GM12891 (cell line): Measurements from ENCODE around the gene RAX.

ENCODE experiments used
- DNase-seq: peaks from one replicate; pipeline ENCODE4 v3.0.0; 2011; ENCODE audit warnings: low spot score; ENCODE audit not compliant: insufficient read length
- FAIRE-seq: peaks from 2 replicates; lab custom pipeline; 2011; peaks lifted over from hg19 to GRCh38; lab: Jason Lieb, UNC
- PAX5 ChIP-seq: IDR thresholded peaks from 2 replicates; pipeline ENCODE4 v1.6.1; 2011; ENCODE audit warnings: low read length, moderate library complexity, mild to moderate bottlenecking; ENCODE audit not compliant: insufficient read depth, severe bottlenecking
- POLR2A ChIP-seq: IDR thresholded peaks from 2 replicates; pipeline ENCODE4 v1.6.1; 2011; ENCODE audit warnings: low read depth, low read length, control low read depth
- POLR2AphosphoS5 ChIP-seq: IDR thresholded peaks from 2 replicates; pipeline ENCODE4 v1.6.1; 2011; ENCODE audit warnings: low read depth, low read length, control low read depth
- POU2F2 ChIP-seq: IDR thresholded peaks from 2 replicates; pipeline ENCODE4 v1.6.1; 2011; ENCODE audit warnings: low read depth, mild to moderate bottlenecking, control low read depth, low read length, moderate library complexity
- SPI1 ChIP-seq: IDR thresholded peaks from 2 replicates; pipeline ENCODE4 v1.6.1; 2011; ENCODE audit warnings: low read depth, low read length, control low read depth
- TAF1 ChIP-seq: IDR thresholded peaks from 2 replicates; pipeline ENCODE4 v1.6.1; 2011; ENCODE audit warnings: low read depth, low read length, control low read depth

RAX gene

GRCh38 chr18:59268721-59269562 is 4.3 kb downstream of the RAX start:
- TF ChIP-seq POU2F2 = no peak
- TF ChIP-seq POLR2A = no peak
- TF ChIP-seq TAF1 = no peak
- TF ChIP-seq PAX5 = no peak
- TF ChIP-seq POLR2AphosphoS5 = no peak
- no peak for TF ChIP-seq SPI1
- peak; percentile 69 for DNase-seq
- FAIRE-seq = no peak

- TF ChIP-seq PAX5 (no peak), SPI1 (no peak), POU2F2 (no peak), TAF1 (no peak), POLR2AphosphoS5 (no peak), POLR2A (no peak)
- no peak for FAIRE-seq
These were observed 5.0 kb downstream of the RAX start for GRCh38 chr18:59268127-59268720.

GRCh38 chr18:59267503-59268126 is 5.6 kb downstream of the RAX start:
- TF ChIP-seq SPI1 (no peak), PAX5 (no peak), POLR2A (no peak), POLR2AphosphoS5 (no peak), TAF1 (no peak), POU2F2 (no peak)
- FAIRE-seq (no peak), DNase-seq (no peak)

More at GRCh38 chr18:59268127-59268720, 5.0 kb downstream of the RAX start:
- no peak for DNase-seq

GRCh38 chr18:59266886-59267502 is 6.3 kb downstream of the RAX start:
- TF ChIP-seq SPI1 (no peak), PAX5 (no peak), TAF1 (no peak), POLR2AphosphoS5 (no peak), POU2F2 (no peak)
- no peak for FAIRE-seq
- no peak for DNase-seq

- no peak for DNase-seq
- TF ChIP-seq POLR2A (no peak), POU2F2 (no peak), POLR2AphosphoS5 (no peak), SPI1 (no peak), TAF1 (no peak), PAX5 (no peak)
- FAIRE-seq = no peak
These were observed 6.8 kb downstream of the RAX start for GRCh38 chr18:59266459-59266858.

GRCh38 chr18:59265974-59266369 is 7.3 kb downstream of the RAX start:
- no peak for TF ChIP-seq TAF1
- no peak for TF ChIP-seq POLR2A
- no peak for TF ChIP-seq POU2F2
- no peak for TF ChIP-seq SPI1
- no peak for TF ChIP-seq POLR2AphosphoS5
- TF ChIP-seq PAX5 = no peak
- DNase-seq = no peak
- FAIRE-seq = no peak

GRCh38 chr18:59265246-59265973 is 7.8 kb downstream of the RAX start:
- DNase-seq = peak; percentile 47
- FAIRE-seq = no peak
- TF ChIP-seq POU2F2 (no peak), TAF1 (no peak), POLR2AphosphoS5 (no peak), PAX5 (no peak), SPI1 (no peak), POLR2A (no peak)

- TF ChIP-seq POU2F2 (no peak), PAX5 (no peak), POLR2A (no peak), TAF1 (no peak), POLR2AphosphoS5 (no peak), SPI1 (no peak)
- FAIRE-seq (no peak), DNase-seq (no peak)
These were observed 8.5 kb downstream of the RAX start for GRCh38 chr18:59264651-59265245.
